Anterior cingulate cortex (tissue), 58 donors: ENCODE data around the gene LYSET.
"Not testable (repeated sequence)": the region's sequence is repeated elsewhere in the genome, so short reads cannot be mapped to it uniquely, and the experiment has no call there.

Experiments used
- DNase-seq, 58 donors: peaks; one replicate each; lab custom pipeline; 2025; lab: John Stamatoyannopoulos, UW

The LYSET gene, protein sequence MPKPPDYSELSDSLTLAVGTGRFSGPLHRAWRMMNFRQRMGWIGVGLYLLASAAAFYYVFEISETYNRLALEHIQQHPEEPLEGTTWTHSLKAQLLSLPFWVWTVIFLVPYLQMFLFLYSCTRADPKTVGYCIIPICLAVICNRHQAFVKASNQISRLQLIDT

DNA sequence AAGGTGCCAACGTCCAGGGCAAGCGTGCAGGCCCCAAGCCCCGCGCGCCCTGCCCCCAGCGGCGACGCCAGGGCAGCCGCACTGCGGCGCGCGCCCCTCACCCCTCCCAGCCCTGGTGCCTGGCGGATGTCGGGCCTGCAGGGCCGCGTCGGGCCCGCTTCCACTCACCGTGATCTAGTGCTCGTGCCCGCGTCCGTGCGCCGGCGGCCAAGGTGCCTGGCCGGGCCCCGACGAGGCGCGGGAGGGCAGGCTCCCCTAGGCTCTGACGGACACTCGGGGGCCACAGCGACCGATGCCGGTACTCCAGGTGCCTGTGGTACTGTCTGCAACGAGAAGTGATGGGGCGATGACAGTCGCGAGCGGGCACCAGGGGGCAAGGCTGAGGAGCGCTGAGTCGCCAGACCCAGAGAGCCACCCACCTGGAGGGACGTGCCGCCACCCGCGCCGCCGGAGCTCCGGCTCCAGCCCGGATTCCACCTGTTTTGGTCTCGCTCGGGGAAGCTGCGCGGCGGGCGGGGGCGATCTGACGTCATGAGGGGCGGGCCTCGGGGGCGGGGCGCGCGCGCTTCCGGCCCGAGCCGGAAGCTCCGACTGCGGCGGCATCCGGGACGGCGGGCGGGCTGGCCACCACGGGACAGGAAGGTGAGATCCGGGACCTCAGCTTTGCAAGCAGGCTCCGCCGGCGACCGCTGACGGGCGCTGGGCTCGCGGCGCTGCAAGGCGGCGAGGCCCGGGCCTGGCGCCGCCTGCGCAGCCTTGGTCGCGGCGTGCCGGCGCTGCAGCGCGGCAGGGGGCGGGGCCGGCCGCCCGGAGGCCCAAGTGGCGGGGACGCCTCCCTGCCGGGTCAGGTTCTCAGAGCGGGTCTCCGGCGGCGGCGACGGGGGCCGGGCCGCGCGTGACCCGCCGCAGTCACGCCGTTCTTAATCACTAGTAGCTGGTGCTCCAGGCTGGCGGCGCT, at the start of gene LYSET, which contains the start of gene MOAP1:
Gene LYSET (plus strand): TSS at position 927 of the 958 bp plus-strand sequence. CDS start 89 bp downstream, outside the sequence.
Gene MOAP1 (minus strand): TSS at position 507 of the 958 bp plus-strand sequence. CDS start 655 bp downstream, outside the sequence.
- peak; percentile 17 to 91 (median 86) for DNase-seq

DNA sequence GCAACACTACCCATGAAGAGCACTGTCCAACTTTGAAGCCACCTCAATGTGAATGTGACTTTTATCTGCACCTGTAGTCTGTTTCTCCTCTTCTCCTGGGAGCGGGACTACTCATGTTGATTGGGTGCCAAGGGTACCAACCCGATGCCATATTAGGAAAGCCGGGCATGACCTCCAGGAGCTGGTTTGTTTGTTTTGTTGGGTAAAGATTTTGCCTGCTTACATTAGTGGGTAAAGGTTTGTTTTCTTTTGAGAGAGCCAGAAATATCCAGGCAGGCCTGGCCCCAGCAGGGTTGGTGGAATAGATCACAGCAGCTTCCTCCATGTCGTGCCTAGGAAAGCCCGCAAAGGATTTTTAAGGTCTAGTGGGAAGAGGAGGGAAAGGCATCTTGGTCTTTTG, 49.7 kb upstream of the LYSET start:
- DNase-seq = no peak

DNA sequence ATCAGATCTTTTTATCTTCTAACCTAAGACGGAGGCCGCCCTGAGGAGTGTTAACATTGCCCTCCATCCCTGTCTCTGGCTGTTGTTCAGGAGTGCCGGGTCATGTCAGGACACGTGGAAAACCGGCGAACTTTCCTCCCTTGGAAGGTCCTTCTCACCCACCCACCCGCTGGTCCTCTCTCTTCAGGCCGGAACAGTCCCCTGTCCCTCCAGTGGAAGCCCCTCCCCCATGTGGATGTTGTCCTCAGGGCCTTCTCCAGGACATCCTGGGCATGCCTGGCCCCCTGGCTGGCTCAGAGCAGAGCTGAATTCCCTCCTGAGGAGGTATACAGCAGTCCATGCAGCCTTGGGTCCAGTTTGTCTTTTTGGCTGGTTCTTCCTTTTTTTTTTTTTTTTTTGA, 49.1 kb upstream of the LYSET start:
- no peak for DNase-seq

DNA sequence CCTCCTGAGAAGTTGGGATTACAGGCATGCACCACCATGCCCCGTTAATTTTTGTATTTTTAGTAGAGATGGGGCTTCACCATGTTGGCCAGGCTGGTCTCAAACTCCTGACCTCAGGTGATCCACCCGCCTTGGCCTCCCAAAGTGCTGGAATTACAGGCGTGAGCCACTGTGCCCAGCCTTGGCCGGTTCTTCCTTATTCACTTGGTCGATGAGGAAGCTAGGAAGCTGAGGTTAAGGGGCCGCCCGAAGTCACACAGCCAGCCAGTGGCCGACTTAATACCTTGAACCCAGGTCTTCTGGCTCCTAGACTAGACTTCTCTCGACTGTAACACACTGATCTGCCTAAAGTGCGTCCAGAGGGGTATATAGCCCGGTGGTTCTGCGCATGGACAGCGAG, 48.6 kb upstream of the LYSET start:
- DNase-seq = not testable (repeated sequence)

DNA sequence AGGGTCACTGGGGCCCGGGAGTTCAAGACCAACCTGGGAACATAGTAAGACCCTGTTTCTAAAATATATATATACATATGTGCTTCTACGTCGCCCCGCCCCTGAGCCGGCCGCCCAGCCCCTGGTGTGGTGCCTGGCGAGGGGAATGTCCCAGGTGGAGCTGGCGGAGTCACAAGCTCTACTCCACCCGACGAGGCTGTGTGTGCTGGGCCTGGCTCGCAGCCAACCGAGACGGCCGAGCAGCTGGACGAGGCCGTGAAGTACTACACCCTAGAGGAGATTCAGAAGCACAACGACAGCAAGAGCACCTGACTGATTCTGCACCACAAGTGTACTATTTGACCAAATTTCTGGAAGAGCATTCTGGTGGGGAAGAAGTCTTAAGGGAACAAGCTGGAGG, 47.3 kb upstream of the LYSET start:
- DNase-seq = peak in 3 of 58 donors; percentile 6 to 34 (median 6)

DNA sequence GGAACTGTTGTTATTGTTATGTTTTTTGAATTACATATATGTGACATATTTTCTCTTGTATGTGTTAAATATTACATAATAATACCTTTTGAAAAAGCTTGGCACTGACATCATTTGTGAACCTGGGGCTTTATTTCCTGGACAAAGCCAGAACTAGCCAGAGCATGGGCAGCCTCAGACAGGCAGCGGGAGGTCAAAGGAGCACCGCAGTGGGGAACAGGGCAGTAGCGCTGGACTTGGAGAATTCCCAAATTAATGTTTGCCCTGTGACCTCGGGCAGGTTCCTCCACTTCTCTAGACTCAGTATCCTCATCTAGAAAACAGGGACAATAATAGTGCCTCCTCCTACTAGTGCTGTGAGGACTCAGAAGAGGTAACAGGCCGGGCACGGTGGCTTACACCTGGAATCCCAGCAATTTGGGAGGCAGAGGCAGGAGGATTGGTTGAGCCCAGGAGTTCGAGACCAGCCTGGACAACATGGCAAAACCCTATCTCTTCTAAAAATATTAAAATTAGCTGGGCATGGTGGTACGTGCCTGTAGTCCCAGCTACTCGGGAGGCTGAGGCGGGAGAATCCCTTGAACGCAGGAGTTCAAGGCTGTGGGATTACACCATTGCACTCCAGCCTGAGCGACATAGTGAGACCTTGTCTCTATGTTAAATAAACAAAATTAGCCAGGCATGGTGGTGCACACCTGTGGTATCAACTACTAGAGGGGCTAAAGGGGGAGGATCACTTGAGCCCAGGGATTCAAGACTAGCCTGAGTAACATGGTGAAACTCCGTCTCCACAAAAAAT, 42.1 kb upstream of the LYSET start:
- DNase-seq = no peak

DNA sequence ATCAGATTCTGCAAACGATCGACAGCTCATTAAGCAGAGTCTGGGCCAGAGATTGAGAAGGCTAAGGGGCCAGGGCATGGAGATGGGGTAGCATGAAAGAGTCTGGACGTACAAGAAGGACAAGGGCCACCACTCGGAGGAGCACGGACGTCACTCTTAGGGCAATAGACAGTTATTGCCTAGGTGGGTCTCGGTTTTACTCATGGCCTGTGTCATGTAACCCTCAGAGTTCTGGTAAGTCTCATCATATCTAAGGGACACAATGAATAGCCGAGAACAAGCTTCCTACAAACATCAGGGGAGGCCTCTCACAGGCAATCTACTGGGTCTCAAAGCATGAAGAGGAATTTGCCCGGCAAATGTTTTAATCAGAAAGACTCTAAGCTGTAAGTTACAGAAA, 39.0 kb upstream of the LYSET start:
- DNase-seq = no peak

DNA sequence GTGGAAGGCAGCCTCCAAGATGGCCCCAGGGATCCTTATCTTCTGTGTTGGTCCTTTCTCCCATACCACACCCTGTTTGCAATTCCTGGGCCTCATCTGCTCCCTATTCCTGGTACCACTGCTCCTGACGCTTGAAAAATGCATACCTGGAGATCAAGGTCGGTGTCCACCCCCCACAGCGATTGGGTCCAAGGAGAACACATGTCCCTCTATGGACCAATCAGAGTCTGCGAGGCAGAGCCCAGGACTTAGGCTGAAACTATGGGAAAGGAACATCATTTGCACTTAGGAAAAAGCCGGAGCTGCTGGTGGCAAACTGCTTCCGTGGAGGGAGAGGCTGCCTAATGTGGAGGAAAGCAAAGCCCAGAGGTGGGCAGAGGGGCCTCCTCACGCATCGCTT, 36.1 kb upstream of the LYSET start:
- no peak for DNase-seq

DNA sequence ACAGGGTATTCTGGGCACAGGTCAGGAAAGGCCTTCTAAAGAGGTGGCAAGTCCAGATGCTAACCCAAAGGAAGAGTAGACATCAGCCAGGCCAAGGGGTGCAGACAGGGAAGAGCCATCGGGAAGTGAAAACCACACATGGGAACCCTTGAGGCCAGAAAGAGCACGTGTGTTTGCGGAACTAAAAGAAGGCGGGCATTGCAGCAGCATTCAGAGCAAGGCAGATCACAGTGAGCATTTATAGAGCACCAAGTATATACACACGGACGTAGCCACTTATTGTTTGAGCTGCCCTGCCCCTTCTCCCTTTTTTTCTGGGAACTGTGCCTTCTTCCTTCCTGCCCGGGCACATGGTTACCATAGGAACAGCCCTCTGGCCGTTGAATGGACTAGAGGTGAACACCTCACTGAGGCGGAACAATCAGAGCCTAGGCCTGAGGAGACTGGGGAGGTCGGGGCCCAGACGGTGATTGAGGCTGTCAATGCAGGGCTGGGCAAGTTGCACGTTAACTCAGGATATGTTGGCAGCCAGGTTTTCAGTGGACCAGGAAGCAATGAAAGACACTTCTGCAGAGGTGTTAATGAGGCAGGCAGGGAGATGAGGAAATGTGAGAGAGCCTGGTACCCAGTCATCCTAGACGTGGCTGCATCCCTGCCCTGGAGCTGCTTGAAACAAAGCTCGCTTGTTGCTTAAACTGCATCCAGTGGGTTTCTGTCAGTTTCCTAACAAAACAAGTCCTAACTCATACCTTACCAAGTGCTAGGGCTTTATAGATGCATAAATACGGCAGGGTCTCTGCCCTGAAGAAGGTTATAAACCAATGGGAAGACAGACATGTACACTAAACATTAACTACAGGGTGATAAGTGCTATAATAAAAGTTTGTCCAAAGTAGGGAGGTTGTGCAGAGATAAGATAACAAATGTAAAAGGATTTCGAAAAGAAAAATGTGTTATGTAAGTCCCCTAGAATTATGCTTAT, 34.6 kb upstream of the LYSET start:
- DNase-seq = no peak

DNA sequence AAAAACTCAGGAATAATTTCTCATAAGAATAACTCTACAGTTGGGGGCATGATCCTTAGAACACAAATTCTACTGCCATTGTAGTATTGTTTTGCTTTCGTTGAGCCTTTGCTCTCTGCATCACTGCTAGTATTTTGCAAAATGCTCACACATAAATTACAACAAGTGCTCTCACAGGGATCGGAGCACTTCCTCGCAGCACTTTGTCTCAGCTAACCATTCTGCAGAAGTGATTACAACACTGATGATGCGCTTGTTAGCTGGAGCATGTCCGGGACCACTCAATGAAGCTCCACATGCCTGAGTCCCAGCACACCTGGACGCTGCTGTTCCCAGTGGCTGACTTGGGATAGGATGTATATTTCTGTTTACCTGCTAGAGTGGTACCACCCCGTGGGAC, 32.0 kb upstream of the LYSET start:
- no peak for DNase-seq

DNA sequence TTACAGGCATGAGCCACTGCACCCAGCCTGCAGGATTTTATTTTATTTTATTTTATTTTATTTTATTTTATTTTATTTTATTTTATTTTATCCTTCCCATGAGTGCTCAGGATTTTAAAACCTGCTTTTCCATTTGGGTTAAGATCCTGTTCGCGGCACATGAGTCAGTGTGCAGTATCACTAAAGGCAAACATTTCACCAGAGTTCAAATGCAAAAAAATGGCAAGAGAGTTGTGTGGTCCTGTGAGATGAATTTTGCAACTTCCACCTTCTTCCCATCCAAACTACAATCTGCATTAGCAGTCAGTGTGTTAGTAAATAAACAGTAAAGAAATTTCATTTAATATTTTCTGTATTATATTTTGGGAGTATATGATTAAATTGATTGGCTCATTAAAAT, 29.4 kb upstream of the LYSET start:
- no peak for DNase-seq

DNA sequence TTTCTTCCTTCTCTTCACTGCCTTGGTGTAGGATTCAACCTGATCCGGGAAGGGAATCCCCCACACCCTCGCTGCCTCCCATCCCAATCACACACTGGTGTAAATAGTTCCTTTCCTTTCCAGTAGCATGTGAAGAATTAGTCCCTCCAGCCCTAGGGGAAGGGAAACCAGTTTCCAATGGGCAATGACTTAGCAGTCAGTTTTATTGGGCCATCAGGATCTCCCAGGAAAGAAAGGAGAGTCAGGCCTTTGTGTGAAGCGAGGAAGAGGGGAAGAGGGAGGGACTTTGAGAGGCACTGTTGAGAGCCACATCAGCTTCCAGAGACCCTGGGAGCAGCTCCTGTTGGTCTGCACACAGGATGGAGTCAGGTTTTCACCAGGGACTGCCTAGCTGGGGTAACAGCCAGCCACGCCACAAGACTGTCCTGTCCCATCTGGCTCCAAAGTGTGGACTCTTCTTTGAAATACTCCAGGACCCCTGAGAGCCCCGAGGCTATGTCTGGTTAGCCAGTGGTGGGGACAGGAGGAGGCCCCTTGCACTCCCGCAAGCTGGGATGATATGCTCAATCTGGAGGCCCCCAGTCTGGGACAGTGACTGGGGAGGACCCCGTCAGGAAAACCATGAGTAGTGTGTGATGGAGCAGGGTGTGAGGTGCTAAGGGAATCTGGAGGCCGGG, 28.3 kb upstream of the LYSET start:
- no peak for DNase-seq

DNA sequence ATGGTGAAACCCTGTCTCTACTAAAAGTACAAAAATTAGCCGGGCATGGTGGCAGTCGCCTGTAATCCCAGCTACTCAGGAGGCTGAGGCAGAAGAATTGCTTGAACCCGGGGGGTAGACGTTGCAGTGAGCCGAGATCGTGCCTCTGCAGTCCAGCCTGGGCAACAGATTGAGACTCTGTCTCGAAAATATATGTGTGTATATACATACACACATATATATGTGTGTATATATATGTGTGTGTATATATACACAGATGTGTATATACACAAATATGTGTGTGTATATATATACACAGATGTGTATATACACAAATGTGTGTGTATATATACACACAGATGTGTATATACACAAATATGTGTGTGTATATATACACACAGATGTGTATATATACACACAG, 26.8 kb upstream of the LYSET start:
- not testable (repeated sequence) for DNase-seq

DNA sequence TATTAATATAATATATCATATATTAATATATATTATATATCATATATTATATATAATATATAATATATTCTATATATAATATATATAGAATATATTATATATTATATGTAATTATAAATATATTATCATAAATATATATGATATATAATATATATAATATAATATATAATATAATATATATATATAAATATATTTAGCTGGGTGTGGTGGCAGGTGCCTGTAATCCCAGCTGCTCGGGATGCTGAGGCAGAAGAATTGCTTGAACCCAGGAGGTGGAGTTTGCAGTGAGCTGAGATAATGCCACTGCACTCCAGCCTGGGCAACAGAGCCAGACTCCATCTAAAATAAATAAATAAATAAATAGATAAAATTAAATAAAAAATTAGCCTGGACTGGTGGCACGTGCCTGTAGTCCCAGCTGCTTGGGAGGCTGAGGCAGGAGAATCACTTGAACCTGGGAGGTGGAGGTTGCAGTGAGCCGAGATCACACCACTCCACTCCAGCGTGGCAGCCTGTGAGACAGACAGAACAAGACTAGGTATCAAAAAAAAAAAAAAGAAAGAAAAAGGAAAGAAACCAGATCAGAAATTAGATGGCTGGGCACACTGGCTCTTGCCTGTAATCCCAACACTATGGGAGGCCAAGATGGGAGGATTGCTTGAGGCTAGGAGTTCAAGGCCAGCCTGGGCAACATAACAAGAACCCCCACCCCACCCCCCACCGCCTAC, 25.3 kb upstream of the LYSET start:
- not testable (repeated sequence) for DNase-seq

DNA sequence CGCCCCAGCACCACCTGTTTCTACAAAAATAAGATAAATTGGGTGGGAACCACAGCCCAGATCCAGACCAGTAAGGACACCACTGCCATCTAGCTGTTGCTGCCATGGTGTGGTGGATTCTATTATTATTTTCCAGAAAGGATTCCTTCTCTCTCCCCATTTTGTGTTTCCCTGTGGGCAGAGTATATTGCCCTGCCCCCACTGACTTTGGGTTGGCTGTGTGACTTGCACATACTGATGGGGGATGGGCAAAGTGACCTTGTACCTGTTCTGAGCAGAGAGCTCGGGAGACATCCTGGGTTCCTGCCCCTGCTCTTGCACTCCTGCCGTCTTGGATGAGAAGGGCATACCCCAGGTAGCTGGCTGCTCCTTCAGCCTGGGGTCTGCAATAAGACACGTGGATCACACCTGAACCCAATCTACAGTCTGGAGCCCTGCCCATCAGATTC, 24.7 kb upstream of the LYSET start:
- DNase-seq = peak in 1 of 58 donors; percentile 3

DNA sequence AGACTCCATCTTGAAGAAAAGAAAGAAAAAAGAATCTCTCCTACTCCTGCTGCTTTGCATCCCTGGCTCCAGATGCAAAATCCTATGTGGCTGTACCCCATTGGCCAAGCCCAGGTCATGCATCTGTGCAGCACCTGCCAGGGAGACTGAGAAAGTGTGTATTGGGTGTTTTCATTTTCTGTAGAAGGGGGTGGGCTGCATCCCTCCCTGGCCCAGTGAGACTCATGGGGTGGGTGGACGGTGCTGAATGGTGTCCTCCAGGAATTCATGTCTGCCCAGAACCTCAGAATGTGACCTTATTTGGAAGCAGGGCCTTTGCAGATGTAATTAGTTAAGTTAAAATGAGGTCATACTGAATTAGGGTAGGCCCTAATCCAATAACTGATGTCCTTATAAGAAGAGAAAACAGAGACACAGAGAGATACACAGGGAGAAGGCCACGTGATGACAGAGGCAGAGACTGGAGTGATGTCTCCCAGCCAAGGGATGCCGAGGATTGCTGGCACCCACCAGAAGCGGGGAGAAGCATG, 23.6 kb upstream of the LYSET start:
- DNase-seq = no peak

DNA sequence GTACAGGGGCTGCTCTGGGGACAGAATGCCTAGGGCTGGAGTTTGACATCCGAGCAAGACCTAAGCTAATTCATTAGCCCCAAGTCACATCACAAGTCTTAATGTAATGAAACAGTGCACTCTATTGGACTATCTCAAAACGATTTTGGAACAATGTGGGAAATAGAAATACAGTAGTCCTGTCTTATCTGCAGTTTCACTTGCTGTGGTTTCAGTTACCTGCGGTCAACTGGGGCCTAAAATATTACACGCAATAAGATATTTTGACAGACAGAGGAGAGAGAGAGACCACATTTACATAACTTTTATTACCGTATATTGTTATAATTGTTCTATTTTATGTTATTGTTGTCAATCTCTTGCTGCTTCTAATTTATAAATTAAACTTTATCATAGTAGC, 21.6 kb upstream of the LYSET start:
- no peak for DNase-seq
